Mesothelial cell of epicardium (in vitro differentiated cells): ENCODE data around the gene HSH2D. TPM values are rescaled to one million over a fixed set of nuclear protein-coding genes. Genes with fewer than 3 reads are reported as not detected.

Source experiments
- DNase-seq, 2 experiments: peaks; one replicate each; pipeline ENCODE4 v3.0.0; 2021; ENCODE audit warnings: low spot score in 2 of 2; ENCODE audit not compliant: unreplicated experiment in 2 of 2
- H3K27ac Mint-ChIP-seq: 2 replicates; pipeline ENCODE4 v1.8.0; 2021; ENCODE audit warnings: mixed read lengths
- H3K27me3 Mint-ChIP-seq: 2 replicates; pipeline ENCODE4 v1.8.0; 2021; ENCODE audit warnings: low read depth, mixed read lengths
- H3K36me3 Mint-ChIP-seq: 2 replicates; pipeline ENCODE4 v1.8.0; 2021; ENCODE audit warnings: mixed read lengths
- H3K4me1 Mint-ChIP-seq: 2 replicates; pipeline ENCODE4 v1.8.0; 2021; ENCODE audit warnings: mixed read lengths
- H3K4me3 Mint-ChIP-seq: 2 replicates; pipeline ENCODE4 v1.8.0; 2021; ENCODE audit warnings: mild to moderate bottlenecking, moderate library complexity, mixed read lengths
- H3K9me3 Mint-ChIP-seq: 2 replicates; pipeline ENCODE4 v1.8.0; 2021; ENCODE audit warnings: mixed read lengths
- CTCF ChIP-seq: fragments of 200-600 bp; sonication (generic); IDR thresholded peaks from one replicate; pipeline ENCODE4 v1.5.0; 2021; ENCODE audit warnings: antibody characterized with exemption; ENCODE audit not compliant: unreplicated experiment
- total RNA-seq: library from RNA; stranded (reverse); gene quantifications from 3 replicates; pipeline ENCODE4 v1.2.1, GENCODE V29; 2021

HSH2D gene
- total RNA-seq, 1 donor from 2014 or later: 0.38 TPM

DNA sequence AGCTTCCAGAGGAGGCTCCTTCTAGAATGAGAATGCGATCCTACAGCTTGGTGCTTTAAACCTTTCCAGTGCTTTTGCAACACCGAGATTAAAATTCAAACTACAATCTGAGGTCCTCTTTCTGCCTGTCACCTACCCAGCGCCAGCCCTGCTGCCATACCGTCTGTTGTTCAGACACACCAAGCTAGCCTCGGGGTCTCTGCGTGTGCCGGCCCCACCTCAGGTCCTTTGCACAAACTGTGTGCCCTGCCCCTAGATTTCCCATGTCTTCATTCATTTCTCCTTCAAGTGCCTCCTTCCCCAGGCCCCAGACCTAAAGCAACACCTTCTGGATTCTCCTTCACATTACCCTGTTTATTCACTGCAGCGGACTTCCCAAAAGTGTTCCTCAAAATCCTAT, 11.1 kb downstream of the HSH2D start:
- Mint-ChIP-seq H3K36me3 (no peaks in the 10 kb centered on the region), H3K4me1 (no peaks in the 10 kb centered on the region), H3K27ac (no peak overlapping the region), H3K4me3 (no peak overlapping the region), H3K27me3 (peaks cover 1% of the 10 kb centered on the region), H3K9me3 (no peaks in the 10 kb centered on the region)
- no peak for TF ChIP-seq CTCF
- DNase-seq: no peak

- H3K27ac Mint-ChIP-seq: no peak overlapping the region
- H3K36me3 Mint-ChIP-seq: no peaks in the 10 kb centered on the region
- H3K4me3 Mint-ChIP-seq: no peak overlapping the region
- TF ChIP-seq CTCF: no peak
- H3K4me1 Mint-ChIP-seq: no peaks in the 10 kb centered on the region
- no peak for DNase-seq
- H3K9me3 Mint-ChIP-seq: no peaks in the 10 kb centered on the region
- H3K27me3 Mint-ChIP-seq: peaks cover 1% of the 10 kb centered on the region
Observed at GRCh38 chr19:16155128-16155527, 11.6 kb downstream of the HSH2D start.

- peaks cover 1% of the 10 kb centered on the region for H3K27me3 Mint-ChIP-seq
- no peaks in the 10 kb centered on the region for H3K36me3 Mint-ChIP-seq
- H3K9me3 Mint-ChIP-seq: no peaks in the 10 kb centered on the region
- H3K27ac Mint-ChIP-seq: no peak overlapping the region
- DNase-seq: no peak
- TF ChIP-seq CTCF: no peak
- H3K4me1 Mint-ChIP-seq: no peaks in the 10 kb centered on the region
- no peak overlapping the region for H3K4me3 Mint-ChIP-seq
Observed at GRCh38 chr19:16156904-16157303, 13.4 kb downstream of the HSH2D start.

DNA sequence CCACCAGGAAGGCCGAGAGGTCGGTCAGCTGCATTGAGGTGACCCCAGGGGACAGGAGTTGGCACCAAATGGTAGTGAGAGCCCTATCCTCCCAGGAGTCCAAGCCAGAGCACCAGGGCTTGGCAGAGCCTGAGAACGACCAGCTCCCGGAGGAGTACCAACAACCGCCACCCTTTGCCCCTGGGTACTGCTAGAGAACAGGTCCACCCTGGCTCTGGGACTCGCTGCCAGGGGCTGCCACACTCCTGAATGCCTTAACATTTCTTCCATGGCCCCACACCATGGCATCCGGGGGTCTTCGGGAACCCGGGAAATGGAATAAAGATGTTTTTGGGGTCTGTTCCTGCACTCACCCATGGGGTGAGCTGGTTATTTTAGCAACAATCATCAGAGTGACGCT, 14.1 kb downstream of the HSH2D start:
- no peaks in the 10 kb centered on the region for H3K4me1 Mint-ChIP-seq
- H3K4me3 Mint-ChIP-seq: no peak overlapping the region
- H3K36me3 Mint-ChIP-seq: no peaks in the 10 kb centered on the region
- peaks cover 1% of the 10 kb centered on the region for H3K27me3 Mint-ChIP-seq
- no peak overlapping the region for H3K27ac Mint-ChIP-seq
- H3K9me3 Mint-ChIP-seq: no peaks in the 10 kb centered on the region
- no peak for TF ChIP-seq CTCF
- DNase-seq: no peak

GRCh38 chr19:16159655-16160054, 16.2 kb downstream of the HSH2D start:
- H3K36me3 Mint-ChIP-seq: no peaks in the 10 kb centered on the region
- H3K27me3 Mint-ChIP-seq: peaks cover 1% of the 10 kb centered on the region
- no peaks in the 10 kb centered on the region for H3K9me3 Mint-ChIP-seq
- H3K27ac Mint-ChIP-seq: no peak overlapping the region
- H3K4me3 Mint-ChIP-seq: no peak overlapping the region
- TF ChIP-seq CTCF: no peak
- DNase-seq: no peak
- H3K4me1 Mint-ChIP-seq: no peaks in the 10 kb centered on the region

- no peaks in the 10 kb centered on the region for H3K36me3 Mint-ChIP-seq
- no peaks in the 10 kb centered on the region for H3K4me1 Mint-ChIP-seq
- H3K27me3 Mint-ChIP-seq: no peaks in the 10 kb centered on the region
- no peaks in the 10 kb centered on the region for H3K9me3 Mint-ChIP-seq
- no peak overlapping the region for H3K4me3 Mint-ChIP-seq
- no peak for DNase-seq
- no peak for TF ChIP-seq CTCF
- no peak overlapping the region for H3K27ac Mint-ChIP-seq
Observed at GRCh38 chr19:16160445-16160942, 17.0 kb downstream of the HSH2D start.
